GM18951 (cell line): Measurements from ENCODE around the gene EHD4.

Source experiments
- POLR2A ChIP-seq: IDR thresholded peaks from 4 replicates; pipeline ENCODE4 v1.6.1; 2011; ENCODE audit warnings: mild to moderate bottlenecking; ENCODE audit not compliant: insufficient read length, insufficient read depth; ENCODE audit errors: extremely low read depth
- in situ Hi-C: fragments of 300-500 bp; cut with MboI; formaldehyde crosslinking; loops from one replicate; pipeline ENCODE4 v1.12.0; 2022; ENCODE audit warnings: low sequenced_read_pairs, mixed read lengths, inconsistent platforms; ENCODE audit not compliant: unreplicated experiment

Gene EHD4

DNA sequence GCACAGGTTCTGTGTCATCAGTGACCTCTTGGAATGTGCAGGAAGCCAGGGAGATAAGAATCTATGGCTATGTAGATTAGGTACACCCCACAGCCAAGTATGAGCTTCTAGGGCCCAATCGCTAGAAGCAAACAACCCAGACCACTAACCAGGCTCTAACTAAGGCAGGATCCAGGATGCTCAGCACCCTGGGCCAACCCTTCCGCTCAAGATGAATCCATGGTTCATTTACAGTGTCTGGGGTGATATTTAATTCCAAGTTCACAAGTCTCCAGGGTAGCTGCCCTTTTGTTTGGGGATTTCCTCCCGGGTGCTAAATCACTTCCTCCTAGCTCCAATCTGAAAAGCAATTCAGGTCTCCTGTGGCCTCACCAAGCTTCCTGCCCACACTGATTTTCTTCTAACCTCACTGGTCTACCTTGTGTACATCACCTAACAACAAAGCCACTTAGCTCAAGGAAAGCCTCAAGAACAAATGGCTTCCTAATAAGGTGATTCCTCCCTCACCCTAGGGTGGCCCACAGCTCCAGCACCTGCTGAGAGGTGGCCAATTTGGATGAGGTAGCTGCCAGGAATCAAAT lies 2.4 kb downstream of the EHD4 start:
- in situ Hi-C loops, result no loop called here
- TF ChIP-seq POLR2A, result no peak

DNA sequence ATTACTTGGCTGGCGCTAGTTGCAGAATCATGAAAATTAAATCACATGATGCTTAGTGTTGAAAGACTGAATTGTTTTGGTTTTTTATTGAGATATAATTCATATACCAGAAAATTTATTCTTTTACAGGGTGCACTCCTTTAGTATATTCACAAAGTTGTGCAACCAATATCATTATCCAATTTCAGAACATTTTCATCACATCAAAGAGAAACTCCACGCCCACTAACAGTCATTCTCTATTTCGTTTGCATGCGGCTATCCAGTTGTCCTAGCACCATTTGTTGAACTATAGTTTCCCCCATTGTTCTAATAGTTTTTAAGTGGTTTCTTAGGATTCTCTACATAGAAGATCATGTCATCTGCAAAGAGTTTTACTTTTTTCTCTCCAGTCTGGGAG lies 3.7 kb downstream of the EHD4 start:
- in situ Hi-C loops, result no loop called here
- TF ChIP-seq POLR2A, result no peak

DNA sequence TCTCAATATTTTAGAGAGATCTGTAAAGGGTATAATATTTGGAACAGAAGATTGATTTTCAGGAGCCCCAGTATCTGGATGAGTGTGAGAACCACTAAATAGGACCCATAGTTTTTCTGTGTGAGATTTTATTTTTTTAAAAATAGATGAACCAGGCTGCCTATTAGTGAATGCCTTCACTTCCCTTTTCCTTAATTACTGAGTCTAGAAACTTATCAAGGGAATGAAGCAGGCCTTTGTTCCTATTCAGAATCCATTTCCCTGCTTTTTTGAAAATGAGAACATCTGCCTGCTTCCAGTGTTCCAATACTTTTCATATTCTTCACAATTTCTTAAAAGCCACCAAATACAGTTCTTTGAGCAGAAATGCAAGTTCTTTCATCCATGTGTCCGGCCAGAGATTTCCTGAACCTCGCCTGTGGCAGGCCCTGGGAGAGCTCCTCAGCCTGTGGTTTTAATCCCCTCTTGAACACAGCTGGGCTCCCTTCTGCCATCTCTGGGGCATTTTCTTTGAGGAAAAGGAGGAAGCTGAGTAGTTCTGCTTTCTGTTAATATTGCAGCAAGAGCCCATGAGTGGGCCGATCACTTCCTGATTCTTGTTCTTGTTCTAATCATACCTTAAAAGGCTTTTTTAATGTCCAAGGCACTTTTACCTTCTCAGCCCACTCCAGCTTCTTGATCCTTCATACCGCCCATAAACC lies 4.7 kb downstream of the EHD4 start:
- in situ Hi-C loops, result no loop called here
- no peak for TF ChIP-seq POLR2A

DNA sequence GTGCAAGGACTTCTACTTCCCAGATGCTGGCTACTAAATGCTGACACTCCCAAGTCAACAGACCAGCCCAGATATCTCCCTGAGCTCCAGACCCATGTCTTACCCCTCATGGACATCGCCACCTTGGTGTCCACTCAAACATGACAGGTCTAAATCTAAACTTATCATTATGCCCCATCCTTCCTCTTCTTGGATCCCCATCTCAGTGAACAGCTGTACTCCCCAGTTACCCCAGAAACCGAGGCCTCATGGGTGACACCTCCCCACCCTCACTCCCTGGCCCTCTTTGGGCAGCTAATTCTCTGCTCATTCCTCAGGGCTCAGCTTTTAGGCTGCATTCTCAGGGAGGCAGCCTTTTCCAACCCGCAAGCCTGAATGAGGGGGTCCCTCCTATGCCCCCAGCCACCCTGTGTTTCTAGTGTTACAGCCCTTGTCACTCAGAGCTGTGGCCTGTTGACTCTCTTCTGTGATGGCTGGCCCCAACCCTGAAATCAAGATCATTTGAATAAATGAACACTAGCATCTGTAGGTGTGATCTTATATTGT lies 5.4 kb downstream of the EHD4 start:
- TF ChIP-seq POLR2A, result no peak
- in situ Hi-C loops, result no loop called here

DNA sequence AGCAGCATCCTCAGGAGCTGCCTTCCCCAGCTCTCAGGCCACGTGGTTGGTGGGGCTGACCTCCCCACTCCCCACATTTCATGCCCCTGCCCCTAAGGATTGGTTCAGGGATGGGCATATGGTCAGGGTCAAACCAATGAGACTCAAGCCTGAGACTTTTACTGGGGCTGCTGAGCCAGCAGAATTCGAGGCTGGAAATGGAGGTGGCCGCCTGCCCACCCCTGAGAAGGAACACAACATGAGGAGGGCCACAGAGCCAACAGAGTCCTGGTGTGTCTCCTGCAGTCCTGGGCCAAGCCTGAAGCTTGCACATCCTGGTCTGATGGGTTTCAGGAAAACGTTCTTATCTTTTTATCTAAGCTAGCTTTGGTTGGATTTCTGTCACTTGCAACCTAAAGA lies 5.9 kb downstream of the EHD4 start:
- in situ Hi-C loops, result no loop called here
- no peak for TF ChIP-seq POLR2A

DNA sequence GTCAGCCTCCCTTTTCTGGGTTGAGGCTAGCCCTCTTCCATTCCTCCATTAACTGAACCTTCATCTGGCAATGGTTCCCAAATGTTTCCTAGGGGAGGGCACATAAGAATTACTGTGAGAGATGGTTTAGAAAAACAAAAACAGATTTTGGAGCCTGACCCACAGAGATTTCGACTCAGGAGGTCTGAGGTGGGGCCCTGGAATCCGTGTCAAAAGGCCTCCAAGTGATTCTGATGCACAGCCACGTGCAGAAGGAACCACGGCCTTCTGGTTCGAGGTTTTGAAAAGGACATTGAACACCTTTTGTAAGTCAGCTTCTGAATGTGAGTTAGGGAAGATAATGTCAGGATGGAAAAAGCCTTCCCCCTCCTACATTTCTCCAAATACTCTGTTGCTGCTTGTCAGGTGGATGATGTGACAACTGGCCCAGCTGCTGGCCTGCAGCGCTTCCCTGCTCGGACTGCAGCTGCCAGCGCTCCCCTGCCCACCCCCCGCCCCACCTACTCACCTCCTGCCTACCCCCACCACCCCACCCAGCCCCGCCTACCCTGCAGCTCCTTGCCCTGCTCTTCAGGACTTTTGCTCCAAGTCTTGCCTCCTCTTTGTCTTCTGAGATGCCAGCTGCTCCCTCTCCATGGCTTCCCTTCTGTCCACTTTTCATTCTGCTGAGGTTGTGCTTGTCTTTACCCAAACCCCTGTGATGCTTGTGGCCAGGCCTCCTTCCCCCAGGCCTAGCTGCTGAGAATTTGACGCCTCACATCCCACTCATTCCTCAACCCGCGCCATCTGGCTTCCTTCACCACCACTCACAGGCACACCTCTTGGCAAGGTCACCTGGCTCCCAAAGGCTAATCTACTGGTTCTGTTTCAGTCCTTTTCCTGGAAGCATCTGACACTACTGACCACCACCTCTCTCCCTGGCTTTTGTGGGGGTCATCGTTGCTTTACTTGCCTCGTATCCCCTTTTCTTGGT lies 6.6 kb downstream of the EHD4 start:
- in situ Hi-C loops, result no loop called here
- TF ChIP-seq POLR2A, result no peak

DNA sequence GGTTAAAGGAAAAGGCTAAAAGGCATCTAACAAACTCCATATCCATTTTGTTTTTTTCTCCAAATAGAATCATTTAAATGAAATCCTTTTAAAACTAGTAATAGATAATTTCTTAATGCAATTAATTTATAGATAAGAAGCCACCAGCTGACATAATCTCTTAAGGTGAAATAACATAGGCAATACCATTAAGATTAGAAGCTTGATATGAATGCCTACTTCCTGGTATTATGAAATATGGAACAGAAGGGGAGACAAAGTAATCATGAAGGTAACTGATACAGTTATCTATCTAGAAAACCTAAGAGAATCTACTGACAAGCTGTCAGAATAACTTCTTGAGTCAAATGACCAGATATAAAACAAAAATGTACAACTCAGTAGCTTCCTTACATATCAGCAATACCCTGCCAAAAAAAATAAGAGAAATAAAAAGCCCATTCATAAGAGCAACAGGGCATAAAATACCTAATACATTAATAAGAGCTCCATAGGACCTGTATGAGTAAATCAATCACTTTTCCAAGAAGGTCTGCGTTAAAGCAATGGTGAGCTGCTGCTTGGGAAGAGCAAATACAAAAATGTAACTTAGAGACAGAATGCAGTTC lies 10.7 kb downstream of the EHD4 start:
- in situ Hi-C loops, result no loop called here
- TF ChIP-seq POLR2A, result no peak

DNA sequence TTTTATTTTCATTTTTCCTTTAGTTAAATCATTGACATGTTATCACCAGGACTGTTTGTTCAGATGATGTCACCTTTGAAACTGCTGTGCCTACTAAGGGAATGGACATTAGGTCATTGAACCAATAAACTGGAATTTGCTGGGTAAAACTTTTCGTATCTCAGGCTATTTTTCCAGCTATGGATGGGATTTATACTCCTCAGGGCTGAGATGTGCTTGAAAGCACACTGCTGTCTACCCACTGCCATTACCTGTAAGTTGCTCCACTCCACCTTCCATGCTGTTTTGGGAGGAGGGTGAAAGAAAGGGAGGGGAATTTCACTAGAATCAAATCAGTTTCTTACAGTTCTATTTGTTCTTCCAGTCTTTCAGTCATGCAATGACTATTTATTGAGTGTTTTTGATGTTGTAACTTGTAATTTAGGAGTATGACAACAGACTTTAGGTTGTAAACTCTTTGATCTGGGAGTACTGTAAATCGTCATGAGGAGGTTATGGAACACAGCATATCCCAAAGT lies 11.3 kb downstream of the EHD4 start:
- in situ Hi-C loops, result no loop called here
- TF ChIP-seq POLR2A, result no peak

DNA sequence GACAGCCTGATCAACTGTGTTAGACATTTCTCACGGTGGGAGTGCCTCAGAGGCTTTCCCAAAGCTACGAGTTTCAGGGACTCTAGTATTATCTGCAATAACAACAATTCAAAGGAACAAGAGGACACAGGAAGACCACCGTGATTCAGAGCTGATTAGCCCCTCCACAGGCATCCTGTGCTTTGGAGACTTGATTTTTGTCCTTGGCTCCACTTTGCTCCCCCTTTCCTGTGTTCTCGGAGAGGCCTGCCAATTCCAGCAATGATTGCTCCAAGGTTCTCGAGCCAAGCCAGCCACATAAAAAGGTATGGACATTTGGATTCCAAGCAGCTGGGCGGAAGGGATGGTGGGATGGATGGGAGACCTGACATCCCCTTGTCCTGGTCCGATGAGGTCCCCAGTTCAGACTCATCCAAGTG lies 14.3 kb downstream of the EHD4 start:
- no peak for TF ChIP-seq POLR2A
- in situ Hi-C loops, result no loop called here

DNA sequence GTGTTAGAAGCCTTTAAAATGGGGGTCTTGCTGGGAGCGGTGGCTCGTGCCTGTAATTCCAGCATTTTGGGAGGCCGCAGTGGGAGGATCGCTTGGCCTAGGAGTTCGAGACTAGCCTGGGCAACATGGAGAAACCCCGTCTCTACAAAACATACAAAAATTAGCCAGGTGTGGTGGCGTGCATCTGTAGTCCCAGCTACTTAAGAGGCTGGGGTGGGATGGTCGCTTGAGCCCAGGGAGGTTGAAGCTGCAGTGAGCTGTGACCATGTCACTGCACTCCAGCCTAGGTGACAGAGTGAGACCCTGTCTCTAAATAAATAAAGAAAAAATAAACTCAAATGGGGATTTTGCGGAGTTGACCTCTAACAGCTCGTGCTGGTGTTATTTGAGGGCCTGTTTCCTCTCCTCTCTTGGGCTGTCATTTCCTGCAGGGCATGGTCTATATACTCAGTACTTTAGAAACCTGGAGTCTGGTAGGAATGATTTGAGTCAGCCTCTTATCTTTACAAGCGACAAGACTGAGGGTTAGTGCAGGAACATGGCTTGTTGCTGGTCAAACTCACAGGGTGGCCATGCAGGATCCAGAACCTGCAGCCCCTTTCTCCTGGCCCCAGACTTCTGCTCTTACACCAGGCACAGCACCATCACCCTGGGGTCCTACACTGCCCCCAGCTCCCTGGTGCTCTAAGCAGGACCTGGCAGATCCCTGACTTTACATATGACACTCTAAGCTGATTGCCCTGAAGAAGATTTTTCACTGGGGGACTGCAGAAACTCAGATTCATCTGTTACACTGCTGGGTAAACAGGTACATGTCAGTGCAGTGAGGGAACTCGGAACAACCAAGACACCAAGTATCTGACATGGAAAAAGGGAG lies 15.1 kb downstream of the EHD4 start:
- in situ Hi-C loops, result no loop called here

DNA sequence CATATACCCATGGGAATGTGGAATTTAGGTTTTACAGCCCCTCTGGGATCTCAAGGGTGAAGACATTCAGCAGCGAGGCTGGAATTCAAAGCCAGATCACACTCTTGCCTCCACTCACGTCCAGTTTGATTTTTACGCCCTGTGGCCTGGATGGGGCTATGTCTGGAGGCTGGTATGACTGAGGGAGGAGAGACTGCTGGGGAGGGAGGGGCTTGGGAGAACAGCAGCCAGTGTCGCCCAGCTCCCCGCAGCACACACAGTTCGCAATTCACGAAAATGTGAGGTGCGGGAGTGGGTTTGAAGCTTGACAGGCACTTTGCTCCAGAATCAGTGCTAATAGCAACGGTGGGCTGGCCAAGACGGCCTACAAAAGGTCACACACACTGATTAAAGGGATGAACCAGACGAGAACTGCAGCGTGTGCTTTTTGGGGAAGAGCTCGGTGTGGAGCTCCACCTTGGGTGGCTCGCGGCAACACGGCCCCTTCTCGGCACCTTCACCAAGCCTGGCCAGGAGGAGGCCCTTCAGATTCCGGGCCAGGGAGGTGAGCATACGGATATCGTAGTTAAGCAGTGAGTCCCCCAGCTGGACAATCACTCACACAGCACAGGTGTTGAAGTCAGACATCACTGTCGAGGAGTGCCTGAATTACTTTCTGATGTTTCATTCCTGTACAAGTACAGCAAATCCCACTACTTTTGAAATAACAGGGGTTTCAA lies 16.4 kb downstream of the EHD4 start:
- no peak for TF ChIP-seq POLR2A
- in situ Hi-C loops, result no loop called here

More for the DNA sequence above, 15.1 kb downstream of the EHD4 start:
- TF ChIP-seq POLR2A, result no peak

DNA sequence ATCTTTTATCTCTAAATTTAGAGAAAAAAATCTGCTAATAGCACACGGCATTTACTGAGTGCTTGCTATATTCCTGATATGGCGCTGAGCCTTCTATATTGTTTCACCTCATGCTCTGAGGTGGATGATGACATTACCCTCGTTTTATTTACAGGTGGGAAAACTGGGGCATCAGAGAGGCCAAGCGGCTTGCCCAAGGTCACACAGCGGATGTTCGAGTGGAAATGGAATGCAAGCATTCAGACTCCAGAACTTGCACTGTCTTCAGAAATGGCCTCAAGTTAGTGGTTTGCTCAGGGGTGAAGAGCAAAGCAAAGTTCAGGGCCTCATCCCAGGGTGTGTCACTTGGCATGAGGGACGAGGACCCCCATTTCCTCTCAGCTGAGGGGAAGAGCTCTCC lies 17.3 kb downstream of the EHD4 start:
- in situ Hi-C loops, result no loop called here
- no peak for TF ChIP-seq POLR2A

DNA sequence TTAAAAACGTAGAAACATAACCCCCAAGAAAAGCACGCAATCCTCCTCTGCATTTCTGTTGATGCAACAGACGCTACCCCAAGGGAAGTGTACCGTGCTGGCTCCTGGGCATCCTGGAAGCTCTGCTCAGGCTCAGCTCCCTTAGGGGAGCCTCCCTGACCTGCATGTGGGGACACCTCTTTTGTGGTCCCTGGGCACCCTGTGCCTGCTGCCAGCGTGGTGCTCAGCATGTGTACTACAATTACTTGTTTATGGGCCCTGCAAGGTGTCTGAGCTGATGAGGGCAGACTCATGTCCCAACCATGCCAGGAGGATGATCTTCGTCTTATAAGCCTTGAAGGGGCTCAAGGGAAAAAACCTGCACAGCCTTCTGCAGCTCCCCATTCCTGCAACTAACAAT lies 18.3 kb downstream of the EHD4 start:
- TF ChIP-seq POLR2A, result no peak
- in situ Hi-C loops, result no loop called here
